Naive B cell (primary cell): ENCODE measurements around the gene NLRX1. TPM values are rescaled to one million over a fixed set of nuclear protein-coding genes. Genes with fewer than 3 reads are reported as not detected.
A peak's percentile ranks its signal among the peaks of the same experiment; 100 is the strongest.
"Not testable (repeated sequence)": the region's sequence is repeated elsewhere in the genome, so short reads cannot be mapped to it uniquely, and the experiment has no call there.

Experiments used
- ATAC-seq, 2 donors: fragments of 150-1000 bp; cut with Tn5 transposase; 2 replicates each; pipeline ENCODE4 v1.10.0; 2021; ENCODE audit warnings: low read depth in 2 of 2, mild to moderate bottlenecking in 2 of 2, moderate library complexity in 2 of 2
- DNase-seq: peaks from one replicate; pipeline ENCODE4 v3.0.0; 2022
- H3K27ac Mint-ChIP-seq, 6 donors: one replicate each; pipeline ENCODE4 v1.8.0; 2020 to 2022; ENCODE audit warnings: mild to moderate bottlenecking in 6 of 6, mixed read lengths in 6 of 6, moderate library complexity in 5 of 6, inconsistent platforms in 2 of 6
- H3K27me3 Mint-ChIP-seq, 3 donors: one replicate each; pipeline ENCODE4 v1.8.0; 2021 to 2022; ENCODE audit warnings: mixed read lengths in 3 of 3, mild to moderate bottlenecking in 1 of 3
- H3K36me3 Mint-ChIP-seq, 2 donors: one replicate each; pipeline ENCODE4 v1.8.0; 2020 to 2022; ENCODE audit warnings: mixed read lengths in 2 of 2, inconsistent platforms in 1 of 2, mild to moderate bottlenecking in 1 of 2
- H3K4me1 Mint-ChIP-seq, 3 donors: one replicate each; pipeline ENCODE4 v1.8.0; 2020 to 2022; ENCODE audit warnings: mixed read lengths in 3 of 3, inconsistent platforms in 1 of 3, mild to moderate bottlenecking in 1 of 3, moderate library complexity in 1 of 3
- H3K4me3 Mint-ChIP-seq, 8 donors: one replicate each; pipeline ENCODE4 v1.8.0; 2020 to 2022; ENCODE audit warnings: mild to moderate bottlenecking in 8 of 8, mixed read lengths in 8 of 8, moderate library complexity in 8 of 8, inconsistent platforms in 2 of 8
- H3K9me3 Mint-ChIP-seq, 7 donors: one replicate each; pipeline ENCODE4 v1.8.0; 2020 to 2022; ENCODE audit warnings: mixed read lengths in 7 of 7, mild to moderate bottlenecking in 5 of 7, inconsistent platforms in 2 of 7, moderate library complexity in 1 of 7
- polyA plus RNA-seq, 6 donors: library from polyadenylated mRNA; unstranded; fragments of 300-500 nt; fragmentation: Illumina TruSeq; gene quantifications; one replicate each; pipeline ENCODE4 v1.2.3, GENCODE V29; 2021; ENCODE audit warnings: low read depth in 6 of 6

NLRX1 gene
- polyA plus RNA-seq, 6 donors from 2014 or later, result 2.1 to 4.1 (median 2.8) TPM

DNA sequence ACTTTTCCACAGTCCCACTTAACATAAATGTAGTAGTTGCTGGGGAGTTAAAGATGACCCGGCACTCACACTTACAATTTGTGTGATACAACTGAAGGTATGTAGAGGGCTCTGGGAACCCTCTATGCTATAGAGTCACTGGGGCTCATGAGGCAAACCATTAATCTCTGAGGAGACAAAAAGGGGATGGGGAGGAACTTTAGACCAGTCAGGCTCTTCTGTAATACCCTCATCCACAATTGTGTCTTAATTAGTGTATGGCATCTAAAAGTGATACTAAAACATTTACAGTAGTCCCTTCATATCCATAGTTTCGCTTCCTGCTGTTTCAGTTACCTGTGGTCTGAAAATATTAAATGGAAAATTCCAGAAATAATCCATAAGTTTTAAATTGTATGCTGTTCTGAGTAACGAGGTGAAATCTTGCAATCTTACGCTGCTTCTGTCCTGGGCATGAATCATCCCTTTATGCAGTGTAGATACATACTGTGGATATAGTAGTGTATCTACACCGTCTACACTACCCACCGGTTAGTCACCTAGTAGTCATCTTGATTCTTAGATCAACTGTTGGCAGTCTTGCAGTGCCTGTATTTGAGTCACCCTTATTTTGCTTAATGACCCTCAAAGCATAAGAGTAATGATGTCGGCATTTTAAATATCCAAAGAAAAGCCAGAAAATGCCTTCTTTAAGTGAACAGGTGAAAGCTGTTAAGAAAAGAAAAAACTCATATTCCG lies 49.8 kb downstream of the NLRX1 start:
- DNase-seq, result no peak
- Mint-ChIP-seq H3K27ac (peak overlapping the region in 3 of 6 donors; percentile 49 to 59 (median 51)), H3K27me3 (no peaks in the 10 kb centered on the region), H3K4me3 (peak overlapping the region in 1 of 8 donors; percentile 16), H3K36me3 (no peaks in the 10 kb centered on the region), H3K4me1 (peaks cover 9 to 61% (median 34%) of the 10 kb centered on the region in 3 donors), H3K9me3 (no peaks in the 10 kb centered on the region)
- no peak for ATAC-seq

DNA sequence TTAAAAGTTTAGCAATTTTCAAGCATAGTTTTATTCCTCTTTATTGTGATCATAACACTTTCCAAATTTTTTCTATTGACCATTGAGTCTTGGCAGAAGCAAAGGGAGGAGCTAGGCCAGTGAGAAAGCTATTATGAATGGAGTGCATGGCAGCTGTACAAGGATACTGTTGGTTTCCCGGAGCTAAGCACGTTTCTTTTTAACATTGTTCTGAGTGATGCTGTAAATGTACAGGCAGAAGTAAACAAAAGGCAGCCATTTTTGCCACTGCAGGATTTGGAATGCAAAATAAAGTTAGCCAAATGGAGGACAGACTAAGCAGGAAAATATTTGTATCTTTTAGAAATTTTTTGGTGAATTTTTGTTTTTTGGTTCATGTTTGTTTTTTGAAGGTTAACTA lies 53.8 kb downstream of the NLRX1 start:
- Mint-ChIP-seq H3K9me3 (no peaks in the 10 kb centered on the region), H3K4me1 (peaks cover 20 to 59% (median 35%) of the 10 kb centered on the region in 3 donors), H3K27me3 (no peaks in the 10 kb centered on the region), H3K4me3 (peak overlapping the region in 2 of 8 donors; percentile 53 to 57), H3K36me3 (no peaks in the 10 kb centered on the region), H3K27ac (peak overlapping the region in 5 of 6 donors; percentile 32 to 68 (median 63))
- ATAC-seq (no peak), DNase-seq (no peak)

DNA sequence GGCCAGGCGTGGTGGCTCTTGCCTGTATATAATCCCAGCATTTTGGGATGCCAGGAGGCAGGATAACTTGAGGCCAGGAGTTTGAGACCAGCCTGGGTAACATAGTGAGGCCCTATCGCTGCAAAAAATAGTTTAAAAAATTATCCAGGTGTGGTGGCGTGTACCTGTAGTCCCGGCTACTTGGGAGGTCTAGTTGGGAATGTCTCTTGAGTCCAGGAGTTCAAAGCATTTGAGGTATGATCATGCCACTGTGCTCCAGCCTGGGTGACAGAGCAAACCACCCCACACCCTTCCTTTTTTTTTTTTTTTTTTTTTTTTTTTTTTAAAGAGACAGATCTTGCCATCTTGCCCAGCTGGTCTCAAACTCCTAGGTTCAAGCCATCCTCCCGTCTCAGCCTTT lies 54.4 kb downstream of the NLRX1 start:
- Mint-ChIP-seq H3K27me3 (no peaks in the 10 kb centered on the region), H3K36me3 (no peaks in the 10 kb centered on the region), H3K4me1 (peaks cover 20 to 53% (median 35%) of the 10 kb centered on the region in 3 donors), H3K9me3 (no peaks in the 10 kb centered on the region), H3K27ac (no peak overlapping the region), H3K4me3 (no peak overlapping the region)
- no peak for ATAC-seq
- DNase-seq, result no peak

DNA sequence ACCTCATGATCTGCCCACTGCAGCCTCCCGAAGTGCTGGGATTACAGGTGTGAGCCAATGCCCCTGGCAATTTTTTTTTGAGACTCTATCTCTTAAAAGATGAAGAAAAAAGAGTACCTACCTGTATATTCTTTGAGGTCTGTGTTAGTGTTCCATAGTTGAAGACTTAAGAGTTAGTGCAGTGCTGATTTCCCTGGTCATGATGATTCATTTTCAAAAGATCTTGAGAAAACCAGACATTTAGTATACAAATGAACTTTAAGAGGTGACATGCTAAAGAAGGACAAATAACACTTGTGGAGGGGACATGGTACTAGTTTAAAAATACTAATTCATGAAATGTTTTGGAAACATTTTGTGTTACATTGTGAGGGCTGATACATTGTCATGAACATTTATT lies 55.3 kb downstream of the NLRX1 start:
- Mint-ChIP-seq H3K27ac (peak overlapping the region in 1 of 6 donors; percentile 86), H3K4me3 (no peak overlapping the region)

DNA sequence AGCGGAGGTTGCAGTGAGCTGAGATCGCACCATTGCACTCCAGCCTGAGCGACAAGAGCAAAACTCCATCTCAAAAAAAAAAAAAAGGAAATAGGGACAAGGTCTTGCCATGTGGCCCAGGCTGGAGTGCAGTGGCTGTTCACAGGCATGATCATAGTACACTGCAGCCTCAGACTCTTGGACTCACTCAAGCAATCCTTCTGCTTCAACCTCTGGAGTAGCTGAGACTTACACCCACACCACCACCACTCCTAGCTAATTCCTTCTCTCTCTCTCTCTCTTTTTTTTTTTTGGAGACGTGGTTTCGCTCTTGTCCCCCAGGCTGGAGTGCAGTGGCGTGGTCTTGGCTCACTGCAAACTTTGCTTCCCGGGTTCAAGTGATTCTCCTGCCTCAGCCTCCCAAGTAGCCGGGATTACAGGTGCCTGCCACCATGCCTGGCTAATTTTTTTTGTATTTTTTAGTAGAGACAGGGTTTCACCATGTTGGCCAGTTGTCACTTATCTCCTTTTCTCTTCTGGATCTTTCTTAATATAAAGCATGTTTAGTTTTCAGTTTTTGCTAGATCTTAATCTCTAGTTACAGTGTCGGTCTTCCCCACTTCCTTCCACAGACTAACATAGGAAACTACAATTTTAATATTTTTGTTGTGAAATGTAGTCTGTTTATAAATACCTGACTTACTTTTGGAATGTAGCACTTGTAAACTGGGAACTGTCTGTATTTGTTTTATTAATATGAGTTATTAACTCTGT lies 60.2 kb downstream of the NLRX1 start:
- peak overlapping the region in 4 of 6 donors; percentile 9 to 86 (median 52) for H3K27ac Mint-ChIP-seq
- not testable (repeated sequence) for H3K9me3 Mint-ChIP-seq, DNase-seq, H3K4me3 Mint-ChIP-seq, H3K27me3 Mint-ChIP-seq, ATAC-seq
- peaks cover 25 to 47% (median 30%) of the 10 kb centered on the region in 3 donors for H3K4me1 Mint-ChIP-seq
- H3K36me3 Mint-ChIP-seq, result peaks cover 0 to 11% of the 10 kb centered on the region in 2 donors

More for the DNA sequence above, 55.3 kb downstream of the NLRX1 start:
- H3K4me1 Mint-ChIP-seq, result peaks cover 20 to 53% (median 40%) of the 10 kb centered on the region in 3 donors
- ATAC-seq (no peak), DNase-seq (no peak)
- H3K36me3 Mint-ChIP-seq, result no peaks in the 10 kb centered on the region
- H3K9me3 Mint-ChIP-seq, result no peaks in the 10 kb centered on the region
- H3K27me3 Mint-ChIP-seq, result no peaks in the 10 kb centered on the region

DNA sequence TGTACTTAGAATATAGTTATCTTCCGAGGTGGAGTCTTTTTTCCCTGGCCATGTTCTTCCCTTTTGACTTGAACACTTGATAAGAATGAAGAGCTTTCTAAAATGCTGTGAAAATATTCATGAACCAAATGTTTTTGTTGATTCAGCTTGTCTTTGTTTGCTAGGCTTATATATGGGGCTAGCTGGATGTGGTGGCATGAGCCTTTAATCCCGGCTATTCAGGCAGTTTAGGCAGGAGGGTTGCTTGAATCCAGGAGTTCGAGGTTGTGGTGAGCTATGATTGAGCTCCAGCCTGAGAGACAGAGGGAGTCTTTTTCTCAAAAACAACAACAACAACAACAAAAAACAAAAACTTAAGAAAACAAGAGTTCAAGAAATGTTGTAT lies 60.8 kb downstream of the NLRX1 start:
- Mint-ChIP-seq H3K4me1 (peaks cover 19 to 42% (median 25%) of the 10 kb centered on the region in 3 donors), H3K4me3 (no peak overlapping the region), H3K27me3 (no peaks in the 10 kb centered on the region), H3K9me3 (no peaks in the 10 kb centered on the region), H3K36me3 (peaks cover 0 to 11% of the 10 kb centered on the region in 2 donors), H3K27ac (peak overlapping the region in 4 of 6 donors; percentile 9 to 86 (median 52))
- ATAC-seq (no peak), DNase-seq (no peak)

DNA sequence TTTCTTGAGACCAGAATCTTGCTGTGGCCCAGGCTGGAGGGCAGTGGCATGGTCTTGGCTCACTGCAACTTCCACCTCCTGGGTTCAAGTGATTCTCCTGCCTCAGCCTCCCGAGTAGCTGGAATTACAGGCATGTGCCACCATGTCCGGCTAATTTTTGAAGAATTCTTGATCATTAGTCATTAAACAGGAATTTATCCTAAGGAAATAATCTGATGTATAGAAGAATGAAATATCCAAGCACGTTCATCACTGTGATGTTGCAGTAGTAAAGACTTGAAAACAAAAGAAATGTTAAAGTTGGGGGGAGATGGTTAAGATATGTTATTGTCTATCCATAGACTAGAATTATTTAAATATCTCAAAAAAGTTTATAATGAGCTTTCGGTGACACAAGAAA lies 61.2 kb downstream of the NLRX1 start:
- Mint-ChIP-seq H3K9me3 (no peaks in the 10 kb centered on the region), H3K27ac (no peak overlapping the region)

More for the DNA sequence above, 61.2 kb downstream of the NLRX1 start:
- Mint-ChIP-seq H3K27me3 (no peaks in the 10 kb centered on the region), H3K4me3 (no peak overlapping the region), H3K4me1 (peaks cover 16 to 39% (median 23%) of the 10 kb centered on the region in 3 donors), H3K36me3 (peaks cover 3 to 11% of the 10 kb centered on the region in 2 donors)
- DNase-seq (no peak), ATAC-seq (no peak)

Other genes with a start within 250 kb of the NLRX1 start
- 1 to 10 TPM in 2 of 6 donors, under 1 TPM in 3, not detected in 1; 0.50 to 3.2 (median 0.75) TPM for gene BCL9L, start 242.8 kb upstream of the NLRX1 start, polyA plus RNA-seq
- under 1 TPM in 3 of 6 donors, not detected in 3; 0.33 to 0.43 (median 0.35) TPM for gene UPK2, start 212.4 kb upstream of the NLRX1 start, polyA plus RNA-seq
- not detected for gene FOXR1, start 197.0 kb upstream of the NLRX1 start, polyA plus RNA-seq
- 10 to 100 TPM in 5 of 6 donors, 1 to 10 TPM in 1; 9.5 to 21.7 (median 12.3) TPM for gene CENATAC, start 170.6 kb upstream of the NLRX1 start, polyA plus RNA-seq
- gene RPS25, start 150.4 kb upstream of the NLRX1 start, polyA plus RNA-seq, result 1,000 to 10,000 TPM; 3,707 to 5,692 (median 4,418) TPM
- gene TRAPPC4, start 150.0 kb upstream of the NLRX1 start, polyA plus RNA-seq, result 100 to 1,000 TPM in 1 of 6 donors, 10 to 100 TPM in 5; 45.6 to 103 (median 73.6) TPM
- 10 to 100 TPM in 4 of 6 donors, 1 to 10 TPM in 2; 8.1 to 12.8 (median 11.1) TPM for gene SLC37A4, start 137.8 kb upstream of the NLRX1 start, polyA plus RNA-seq
- 10 to 100 TPM in 5 of 6 donors, 1 to 10 TPM in 1; 7.1 to 13.4 (median 12.5) TPM for gene HYOU1, start 111.5 kb upstream of the NLRX1 start, polyA plus RNA-seq
- 10 to 100 TPM; 36.7 to 50.0 (median 46.2) TPM for gene VPS11, start 100.9 kb upstream of the NLRX1 start, polyA plus RNA-seq
- 10 to 100 TPM; 11.7 to 26.8 (median 16.4) TPM for gene HMBS, start 83.8 kb upstream of the NLRX1 start, polyA plus RNA-seq
- 10 to 100 TPM; 29.7 to 61.6 (median 34.5) TPM for gene DPAGT1, start 66.9 kb upstream of the NLRX1 start, polyA plus RNA-seq
- 1 to 10 TPM in 5 of 6 donors, under 1 TPM in 1; 0.55 to 3.8 (median 2.0) TPM for gene C2CD2L, start 61.4 kb upstream of the NLRX1 start, polyA plus RNA-seq
- gene HINFP, start 47.1 kb upstream of the NLRX1 start, polyA plus RNA-seq, result 10 to 100 TPM in 3 of 6 donors, 1 to 10 TPM in 3; 7.0 to 19.3 (median 9.9) TPM
- gene ABCG4, start 19.7 kb upstream of the NLRX1 start, polyA plus RNA-seq, result not detected
- gene NHERF4, start 16.8 kb downstream of the NLRX1 start, polyA plus RNA-seq, result not detected
- 10 to 100 TPM in 5 of 6 donors, 1 to 10 TPM in 1; 8.3 to 22.0 (median 14.4) TPM for gene CBL, start 37.6 kb downstream of the NLRX1 start, polyA plus RNA-seq
- not detected for gene MCAM, start 148.4 kb downstream of the NLRX1 start, polyA plus RNA-seq
- 10 to 100 TPM; 48.8 to 98.6 (median 58.0) TPM for gene RNF26, start 165.8 kb downstream of the NLRX1 start, polyA plus RNA-seq
- not detected for gene C1QTNF5, start 172.2 kb downstream of the NLRX1 start, polyA plus RNA-seq
- not detected for gene MFRP, start 178.0 kb downstream of the NLRX1 start, polyA plus RNA-seq
- gene USP2, start 213.0 kb downstream of the NLRX1 start, polyA plus RNA-seq, result not detected